Mammary epithelial cell (primary cell): ENCODE results near the gene PPP1CC.

ENCODE experiments used
- CTCF ChIP-seq, 2 donors: IDR thresholded peaks in 1 of 2; conservative IDR thresholded peaks in 1 of 2; 2 replicates each; pipeline ENCODE4 v1.5.1; 2011 to 2012; ENCODE audit warnings: inconsistent platforms in 2 of 2, low read length in 2 of 2, mild to moderate bottlenecking in 2 of 2, control low read depth in 1 of 2, low read depth in 1 of 2; ENCODE audit not compliant: insufficient read depth in 1 of 2; ENCODE audit errors: extremely low read depth in 1 of 2
- EZH2 ChIP-seq: IDR thresholded peaks from 2 replicates; pipeline ENCODE4 v1.6.1; 2012; ENCODE audit warnings: low read length, inconsistent platforms, borderline replicate concordance

- no peak for TF ChIP-seq CTCF (conservative IDR thresholded peaks at IDR 0.05 in 1 of 2, IDR thresholded peaks at IDR 0.05 in 1 of 2; ENCODE audit: extremely low read depth in 1 of 2, insufficient read depth in 1 of 2, low read depth in 1 of 2, low read length in 2 of 2)
- TF ChIP-seq EZH2 = no peak
Measured at GRCh38 chr12:110737532-110737931, 5.2 kb downstream of the PPP1CC start.
